T-helper 17 cell (primary cell): ENCODE measurements around the gene ST3GAL4. TPM values are rescaled to one million over a fixed set of nuclear protein-coding genes. Genes with fewer than 3 reads are reported as not detected.
A peak's percentile ranks its signal among the peaks of the same experiment; 100 is the strongest.

Experiments
- ATAC-seq: fragments of 150-1000 bp; cut with Tn5 transposase; 2 replicates; pipeline ENCODE4 v1.10.0; 2021; ENCODE audit warnings: mild to moderate bottlenecking, moderate library complexity
- DNase-seq, 3 donors: peaks; one replicate each; pipeline versions ENCODE4 v3.0.0 to v3.0.0-alpha.2; 2020 to 2021
- H3K9me3 ChIP-seq: one replicate; pipeline ENCODE4 v1.7.0; 2013; ENCODE audit warnings: low read length, mild to moderate bottlenecking; ENCODE audit not compliant: control insufficient read depth, poor library complexity, severe bottlenecking
- H3K27ac Mint-ChIP-seq: one replicate; pipeline ENCODE4 v1.8.0; 2022; ENCODE audit warnings: mild to moderate bottlenecking, moderate library complexity, mixed read lengths
- H3K27me3 Mint-ChIP-seq: one replicate; pipeline ENCODE4 v1.8.0; 2022; ENCODE audit warnings: mixed read lengths
- H3K36me3 Mint-ChIP-seq: one replicate; pipeline ENCODE4 v1.8.0; 2022; ENCODE audit warnings: low read depth, mixed read lengths
- H3K4me1 Mint-ChIP-seq: one replicate; pipeline ENCODE4 v1.8.0; 2022; ENCODE audit warnings: mild to moderate bottlenecking, mixed read lengths
- H3K4me3 Mint-ChIP-seq: one replicate; pipeline ENCODE4 v1.8.0; 2022; ENCODE audit warnings: mild to moderate bottlenecking, moderate library complexity, mixed read lengths
- total RNA-seq, 4 donors: library from RNA in 2 of 4; stranded (reverse) in 2 of 4; gene quantifications; one replicate each; pipeline ENCODE4 v1.2.3 and lab custom pipeline; 2022 to 2026

ST3GAL4 gene
- total RNA-seq, 2 donors from 2014 or later, result 3.0 to 4.8 TPM

DNA sequence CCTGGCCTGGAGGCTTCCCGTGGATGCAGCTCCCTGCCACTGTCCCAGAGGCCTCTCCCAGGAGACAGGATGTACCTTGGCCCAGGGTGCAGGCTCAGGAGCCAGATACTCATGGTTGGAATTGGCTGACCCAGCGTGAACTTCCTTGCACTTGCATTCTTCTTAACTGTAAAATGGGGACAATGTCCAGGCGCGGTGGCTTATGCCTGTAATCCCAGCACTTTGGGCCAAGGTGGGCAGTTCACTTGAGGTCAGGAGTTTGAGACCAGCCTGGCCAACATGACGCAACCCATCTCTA is 20.1 kb upstream of the ST3GAL4 start:
- no peak for DNase-seq
- no peaks in the 10 kb centered on the region for H3K9me3 ChIP-seq
- H3K27me3 Mint-ChIP-seq, result no peaks in the 10 kb centered on the region
- no peak overlapping the region for H3K4me3 Mint-ChIP-seq
- no peak for ATAC-seq
- peaks cover 7% of the 10 kb centered on the region for H3K36me3 Mint-ChIP-seq
- peaks cover 12% of the 10 kb centered on the region for H3K4me1 Mint-ChIP-seq
- peak overlapping the region; percentile 32 for H3K27ac Mint-ChIP-seq

DNA sequence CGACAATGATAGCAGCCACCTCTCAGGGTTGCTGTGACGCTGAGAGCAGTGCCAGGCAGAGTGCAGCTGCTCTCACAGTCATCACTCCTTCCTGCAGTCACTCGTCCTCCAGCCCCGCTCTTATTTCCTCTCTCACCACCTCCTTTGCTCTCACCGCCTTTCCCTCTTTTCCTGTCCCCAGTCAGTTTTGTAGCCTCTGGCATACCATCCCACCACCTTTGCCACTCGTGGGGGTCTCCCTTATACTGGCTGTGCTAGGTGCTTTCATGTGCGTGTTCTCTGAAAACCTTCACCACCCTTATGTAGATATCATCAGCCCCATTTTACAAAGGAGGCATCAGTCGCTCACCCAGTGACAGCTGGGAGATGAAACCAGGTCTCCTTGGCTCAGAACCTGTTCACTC is 19.3 kb upstream of the ST3GAL4 start:
- H3K36me3 Mint-ChIP-seq, result peaks cover 7% of the 10 kb centered on the region
- H3K4me1 Mint-ChIP-seq, result peaks cover 12% of the 10 kb centered on the region
- no peak for DNase-seq
- ATAC-seq, result no peak
- peak overlapping the region; percentile 88 for H3K27ac Mint-ChIP-seq
- no peaks in the 10 kb centered on the region for H3K9me3 ChIP-seq
- no peak overlapping the region for H3K4me3 Mint-ChIP-seq
- H3K27me3 Mint-ChIP-seq, result no peaks in the 10 kb centered on the region

DNA sequence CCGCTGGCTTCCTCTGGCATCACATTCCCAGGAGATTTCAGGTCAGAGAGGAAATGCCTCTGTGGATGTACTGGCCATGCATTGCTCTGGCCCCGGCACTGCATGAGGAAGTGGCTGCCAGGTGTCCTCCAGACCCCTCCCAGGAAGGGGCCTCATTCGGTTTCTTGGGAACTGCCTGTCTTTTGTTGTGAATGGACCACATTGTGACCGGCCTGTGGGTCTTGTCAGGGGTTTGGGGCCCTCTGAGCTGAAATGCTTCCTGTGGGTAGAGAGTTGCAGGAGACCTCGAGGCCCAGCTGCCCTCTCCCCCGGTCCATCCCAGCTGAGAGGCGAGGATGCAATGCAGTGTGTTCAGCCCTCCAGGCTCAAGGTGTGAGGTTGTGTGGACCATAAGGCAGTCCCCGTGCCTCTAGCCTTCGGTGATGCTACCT is 18.8 kb upstream of the ST3GAL4 start:
- ATAC-seq (no peak), DNase-seq (no peak)
- H3K4me1 Mint-ChIP-seq, result peaks cover 12% of the 10 kb centered on the region
- peak overlapping the region; percentile 88 for H3K27ac Mint-ChIP-seq
- H3K36me3 Mint-ChIP-seq, result peaks cover 7% of the 10 kb centered on the region
- H3K27me3 Mint-ChIP-seq, result no peaks in the 10 kb centered on the region
- no peak overlapping the region for H3K4me3 Mint-ChIP-seq
- H3K9me3 ChIP-seq, result no peaks in the 10 kb centered on the region

DNA sequence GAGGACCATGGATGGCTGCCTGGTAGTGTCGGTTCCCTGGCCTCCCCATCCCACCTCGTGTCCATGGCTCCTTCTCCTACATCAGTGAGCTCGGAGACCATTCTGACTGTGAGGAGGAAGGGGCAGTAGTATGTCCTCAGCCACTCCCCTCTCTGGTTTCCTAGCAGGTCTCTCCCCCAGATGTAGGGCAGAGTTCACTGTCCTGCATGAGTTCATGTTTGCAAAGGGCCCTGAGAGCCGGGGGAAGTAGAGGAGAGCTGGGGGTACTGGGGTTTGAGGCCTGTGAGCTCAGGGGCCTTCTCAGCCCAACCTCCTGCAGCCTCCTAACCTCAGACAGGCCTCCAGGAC is 18.4 kb upstream of the ST3GAL4 start:
- no peaks in the 10 kb centered on the region for H3K27me3 Mint-ChIP-seq
- peaks cover 12% of the 10 kb centered on the region for H3K4me1 Mint-ChIP-seq
- no peak overlapping the region for H3K27ac Mint-ChIP-seq
- no peak overlapping the region for H3K4me3 Mint-ChIP-seq
- ATAC-seq (no peak), DNase-seq (no peak)
- H3K36me3 Mint-ChIP-seq, result peaks cover 7% of the 10 kb centered on the region
- no peaks in the 10 kb centered on the region for H3K9me3 ChIP-seq

DNA sequence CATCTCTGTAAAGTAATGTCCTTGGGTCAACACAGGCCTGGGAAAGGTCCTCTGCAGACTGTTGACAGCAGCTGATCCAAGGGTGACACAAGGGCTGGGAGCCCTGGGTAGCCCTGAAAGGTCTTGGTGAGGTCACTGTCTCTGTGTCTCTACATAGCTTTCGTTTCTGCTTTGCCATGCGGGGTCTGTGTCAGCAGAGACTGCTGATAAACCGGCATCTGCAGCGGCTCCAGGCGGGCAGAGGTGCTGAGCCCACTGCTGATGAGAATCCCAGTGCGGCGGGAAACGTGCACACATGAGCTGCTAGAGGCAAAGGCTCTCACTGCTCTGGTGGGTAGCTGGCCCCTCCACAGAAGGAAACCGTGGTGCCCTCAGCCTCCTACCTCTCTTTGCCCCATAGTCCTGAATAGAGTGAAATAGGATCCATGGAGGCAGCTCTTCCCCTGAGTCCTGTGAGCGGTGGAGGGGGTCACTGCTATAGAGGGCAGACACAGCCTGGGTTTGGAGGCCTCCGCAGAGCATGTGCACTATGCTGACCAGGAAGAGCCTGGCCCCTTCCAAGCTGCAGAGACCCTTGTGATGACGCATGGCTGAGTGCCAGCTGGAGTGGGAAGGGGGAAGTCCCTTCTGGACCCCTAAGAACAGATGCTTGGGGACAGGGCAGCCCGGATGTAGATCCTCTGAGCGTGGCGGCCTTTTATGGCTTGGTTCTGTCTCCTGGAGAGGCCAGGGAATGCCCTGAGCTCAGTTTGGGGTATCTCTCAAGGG is 17.8 kb upstream of the ST3GAL4 start:
- peaks cover 9% of the 10 kb centered on the region for H3K36me3 Mint-ChIP-seq
- peak overlapping the region; percentile 8 for H3K27ac Mint-ChIP-seq
- peaks cover 14% of the 10 kb centered on the region for H3K4me1 Mint-ChIP-seq
- H3K9me3 ChIP-seq, result no peaks in the 10 kb centered on the region
- ATAC-seq (no peak), DNase-seq (no peak)
- H3K27me3 Mint-ChIP-seq, result no peaks in the 10 kb centered on the region
- H3K4me3 Mint-ChIP-seq, result no peak overlapping the region

DNA sequence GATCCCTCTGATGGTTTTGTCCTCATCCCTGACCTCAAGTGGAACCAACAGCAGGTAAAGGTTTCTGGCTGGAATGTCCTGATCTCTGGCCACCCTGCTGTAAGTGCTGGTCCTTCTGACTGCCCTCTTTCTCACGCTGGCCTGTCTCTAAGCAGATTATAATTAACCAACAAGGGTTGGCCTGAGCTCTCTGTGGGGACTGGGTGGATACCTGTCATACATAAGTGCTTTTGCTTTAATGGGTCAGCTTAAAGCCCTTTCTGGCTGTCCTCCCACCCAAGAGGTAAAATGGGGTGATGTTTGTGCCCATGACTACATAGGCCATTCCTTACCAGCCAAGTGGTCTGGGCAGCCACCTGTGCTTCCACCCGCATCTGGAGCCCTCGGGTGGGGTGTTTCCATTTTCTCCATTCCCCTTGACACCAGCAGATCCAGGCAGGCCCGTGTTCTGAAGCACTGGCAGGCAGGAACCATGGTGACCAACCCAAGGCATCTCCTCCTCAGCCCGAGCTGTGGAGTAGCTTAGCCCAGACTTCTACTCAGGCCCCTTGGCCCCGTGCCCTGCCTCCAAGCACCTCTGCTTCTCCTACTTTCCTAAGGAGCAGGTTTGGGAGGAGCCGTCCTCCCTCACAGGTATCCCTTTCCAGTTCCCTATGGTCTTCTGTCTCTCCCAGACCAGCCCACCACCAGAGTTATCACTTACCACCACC is 17.0 kb upstream of the ST3GAL4 start:
- H3K27ac Mint-ChIP-seq, result peak overlapping the region; percentile 49
- H3K27me3 Mint-ChIP-seq, result no peaks in the 10 kb centered on the region
- no peak overlapping the region for H3K4me3 Mint-ChIP-seq
- peaks cover 11% of the 10 kb centered on the region for H3K4me1 Mint-ChIP-seq
- no peak for ATAC-seq
- DNase-seq, result no peak
- no peaks in the 10 kb centered on the region for H3K9me3 ChIP-seq
- peaks cover 9% of the 10 kb centered on the region for H3K36me3 Mint-ChIP-seq

DNA sequence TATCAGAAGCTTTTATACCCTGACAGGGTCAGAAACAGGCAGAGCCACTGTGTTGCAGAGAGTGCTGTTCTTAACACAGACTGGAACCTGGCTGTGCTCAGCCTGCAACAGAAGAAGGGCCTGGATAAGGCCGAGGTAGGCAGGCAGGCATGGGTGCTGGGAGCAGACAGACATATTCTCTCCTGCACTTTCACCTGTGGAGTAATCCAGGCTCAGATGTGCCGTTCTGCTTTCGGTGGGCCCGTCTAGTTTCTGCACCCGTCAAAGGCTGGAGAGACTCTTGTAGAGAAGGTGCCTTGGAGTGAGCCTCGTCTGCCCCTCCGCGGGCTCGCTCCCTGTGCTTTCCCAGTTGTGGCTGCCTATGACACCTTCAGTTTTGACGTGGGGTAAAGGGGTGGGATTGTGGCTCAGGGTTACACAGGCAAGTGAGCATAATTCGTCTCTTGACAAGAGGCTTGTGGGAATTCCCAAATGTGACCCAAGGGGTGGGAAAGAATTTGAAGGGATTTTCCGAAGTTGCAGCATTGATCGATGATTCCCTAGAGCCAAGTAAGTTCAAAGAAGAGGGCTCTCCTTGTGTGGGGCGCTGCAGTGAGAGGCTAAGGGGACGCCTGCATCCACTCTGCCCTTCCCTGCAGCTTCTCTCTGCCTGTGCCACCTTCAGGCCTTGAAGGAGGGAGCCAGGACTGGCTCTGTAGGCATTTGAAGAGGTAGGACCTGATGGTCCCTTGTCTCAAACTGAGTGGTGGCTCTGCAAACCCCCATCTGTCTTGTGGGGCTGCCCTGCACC is 16.2 kb upstream of the ST3GAL4 start:
- no peak overlapping the region for H3K4me3 Mint-ChIP-seq
- peak overlapping the region; percentile 49 for H3K27ac Mint-ChIP-seq
- no peak for DNase-seq
- no peak for ATAC-seq
- H3K27me3 Mint-ChIP-seq, result no peaks in the 10 kb centered on the region
- H3K36me3 Mint-ChIP-seq, result peaks cover 6% of the 10 kb centered on the region
- H3K9me3 ChIP-seq, result no peaks in the 10 kb centered on the region
- peaks cover 11% of the 10 kb centered on the region for H3K4me1 Mint-ChIP-seq

DNA sequence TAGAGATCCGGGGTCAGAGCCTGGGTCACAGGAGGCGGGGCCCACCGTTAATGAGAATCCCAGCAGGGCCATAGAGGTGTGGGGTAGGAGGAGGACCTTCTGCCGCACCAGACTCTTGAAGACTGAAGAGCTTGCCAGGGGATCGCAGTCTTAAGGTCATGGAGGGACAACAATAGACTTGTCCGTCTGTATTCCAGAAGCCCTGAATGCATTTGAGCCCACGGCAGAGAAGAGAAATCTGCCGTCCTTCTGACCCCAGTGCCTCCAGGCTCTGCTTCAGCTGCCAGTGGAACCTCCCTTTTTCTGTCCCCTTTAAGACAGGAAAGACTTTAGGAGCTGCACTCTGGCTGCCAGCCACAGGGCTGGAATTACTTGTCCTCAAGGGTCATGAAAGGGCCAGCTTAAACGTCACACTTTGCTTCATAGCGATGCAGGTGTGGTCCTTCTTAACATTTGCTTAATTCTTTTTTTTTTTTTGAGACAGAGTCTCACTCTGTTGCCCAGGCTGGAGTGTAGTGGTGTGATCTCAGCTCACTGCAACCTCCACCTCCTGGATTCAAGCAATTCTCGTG is 15.5 kb upstream of the ST3GAL4 start:
- no peak overlapping the region for H3K4me3 Mint-ChIP-seq
- DNase-seq (no peak), ATAC-seq (no peak)
- H3K27me3 Mint-ChIP-seq, result no peaks in the 10 kb centered on the region
- H3K4me1 Mint-ChIP-seq, result peaks cover 10% of the 10 kb centered on the region
- H3K27ac Mint-ChIP-seq, result no peak overlapping the region
- H3K9me3 ChIP-seq, result no peaks in the 10 kb centered on the region
- peaks cover 5% of the 10 kb centered on the region for H3K36me3 Mint-ChIP-seq

DNA sequence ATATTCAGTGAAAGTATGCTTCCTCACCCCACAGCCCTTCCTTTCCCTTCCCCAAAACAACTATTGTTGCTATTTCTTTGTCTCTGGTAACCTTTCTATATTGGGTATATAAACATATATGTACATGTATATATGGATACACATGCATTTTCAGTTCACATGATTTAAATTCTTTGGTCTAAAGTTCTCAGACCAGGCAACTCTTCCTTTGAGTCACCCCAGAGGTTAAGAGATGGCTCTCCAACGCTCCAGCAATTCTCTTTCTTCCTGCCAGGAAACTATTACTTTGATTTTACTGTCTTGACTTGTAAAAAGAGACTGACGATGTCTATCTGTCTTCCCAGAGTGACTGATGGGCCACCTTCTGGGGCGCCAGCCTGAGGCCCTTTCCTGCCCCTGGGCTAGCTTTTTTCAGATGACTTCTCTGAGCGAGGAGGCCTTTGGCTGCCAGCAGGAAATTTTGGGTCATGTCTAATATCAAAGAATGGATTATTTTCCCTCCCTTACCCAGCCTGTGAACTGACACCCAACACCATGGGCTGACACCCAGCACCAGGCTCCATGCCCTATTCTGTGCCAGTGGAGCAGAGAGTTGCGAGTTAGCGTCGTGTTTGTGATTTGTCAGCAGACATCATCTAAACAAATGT is 14.4 kb upstream of the ST3GAL4 start:
- Mint-ChIP-seq H3K27ac (peak overlapping the region; percentile 4), H3K4me1 (peaks cover 9% of the 10 kb centered on the region), H3K27me3 (no peaks in the 10 kb centered on the region), H3K4me3 (no peak overlapping the region), H3K36me3 (peaks cover 4% of the 10 kb centered on the region)
- no peaks in the 10 kb centered on the region for H3K9me3 ChIP-seq
- no peak for ATAC-seq
- DNase-seq, result no peak

DNA sequence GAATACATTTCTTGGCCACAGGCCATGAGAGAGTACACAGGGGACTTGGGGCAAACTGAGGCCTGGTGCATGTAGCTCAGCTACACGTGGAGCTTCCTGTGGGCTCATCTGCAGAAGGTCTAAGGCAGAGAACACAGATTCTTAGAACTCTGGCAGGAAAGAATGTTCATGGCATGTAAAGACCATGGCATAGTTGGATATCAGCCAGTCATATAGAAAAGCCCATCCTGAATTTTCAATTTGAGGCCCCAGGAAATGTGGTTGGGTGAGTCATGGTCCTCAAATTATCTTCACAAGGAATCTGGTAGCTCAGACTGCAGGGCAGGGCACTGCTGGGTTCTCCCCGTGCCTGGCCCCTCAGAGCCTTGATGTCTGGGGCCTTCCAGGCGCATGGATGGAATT is 13.7 kb upstream of the ST3GAL4 start:
- no peaks in the 10 kb centered on the region for H3K9me3 ChIP-seq
- Mint-ChIP-seq H3K4me3 (no peak overlapping the region), H3K4me1 (peaks cover 6% of the 10 kb centered on the region), H3K27ac (peak overlapping the region; percentile 4), H3K36me3 (peaks cover 4% of the 10 kb centered on the region), H3K27me3 (no peaks in the 10 kb centered on the region)
- no peak for DNase-seq
- no peak for ATAC-seq

DNA sequence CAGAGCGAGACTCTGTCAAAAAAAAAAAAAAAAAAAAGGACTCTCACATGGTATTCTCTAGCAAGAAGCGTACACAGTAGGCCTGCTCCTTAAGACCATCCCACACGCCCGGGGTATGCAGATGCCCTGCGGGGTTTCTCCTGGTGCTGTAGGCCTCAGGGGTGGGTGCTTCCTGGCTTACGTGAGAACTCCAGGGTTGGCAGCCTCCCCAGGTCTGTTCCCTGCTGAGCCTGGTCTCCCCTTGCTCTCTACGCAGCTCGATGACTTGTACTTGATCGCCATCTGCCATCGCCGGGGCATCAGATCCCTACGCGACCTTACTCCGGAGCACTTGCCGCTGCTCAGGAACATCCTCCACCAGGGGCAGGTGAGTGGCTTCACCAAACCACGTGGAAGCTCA is 12.4 kb upstream of the ST3GAL4 start:
- Mint-ChIP-seq H3K27me3 (no peaks in the 10 kb centered on the region), H3K4me1 (peaks cover 6% of the 10 kb centered on the region), H3K27ac (no peak overlapping the region), H3K36me3 (peaks cover 4% of the 10 kb centered on the region), H3K4me3 (no peak overlapping the region)
- no peaks in the 10 kb centered on the region for H3K9me3 ChIP-seq
- no peak for DNase-seq
- ATAC-seq, result no peak

DNA sequence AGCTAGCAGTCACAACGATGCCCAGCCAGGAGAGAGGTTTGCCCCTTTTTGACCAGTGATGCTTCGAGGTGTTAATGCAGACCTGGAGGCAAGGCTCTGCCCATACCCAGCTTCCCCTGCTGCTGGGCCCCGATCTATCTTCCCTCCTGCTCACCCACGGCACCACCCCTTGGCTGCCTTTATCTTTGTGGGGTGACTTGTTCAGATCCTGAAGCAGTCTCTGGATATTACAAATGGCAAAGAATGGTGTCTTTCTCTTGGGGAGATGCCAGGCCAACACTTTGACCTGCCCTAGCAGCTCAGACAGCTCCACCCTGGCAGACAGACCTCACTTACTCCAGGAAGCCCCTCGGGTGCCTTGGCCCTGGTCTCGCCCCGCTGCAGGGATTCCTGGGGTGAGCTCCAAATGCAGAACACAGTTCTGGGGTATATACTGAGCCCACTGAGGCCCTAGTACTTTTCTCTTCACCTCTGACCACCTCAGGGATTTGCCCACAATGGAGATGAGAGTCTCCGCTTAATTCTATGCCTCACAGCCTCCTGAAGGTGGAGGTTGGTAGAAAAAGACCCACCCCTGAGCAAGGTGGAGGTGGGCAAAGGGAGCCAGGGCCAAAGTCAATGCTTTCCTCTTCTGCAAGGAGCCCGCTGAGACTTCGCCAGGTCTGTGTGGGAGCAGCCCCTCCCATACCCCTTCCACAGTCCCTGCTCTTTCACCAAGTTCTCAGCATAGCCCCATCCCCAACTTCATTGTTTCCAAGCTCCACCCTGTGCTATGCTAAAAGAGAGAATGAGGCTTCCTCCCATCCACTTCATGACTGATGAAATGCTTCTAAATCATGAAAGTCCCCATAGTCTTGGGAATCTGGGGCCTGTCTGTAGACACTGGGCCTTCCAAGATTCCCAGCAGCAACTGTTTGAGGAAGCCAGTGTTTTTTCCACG is 11.1 kb upstream of the ST3GAL4 start:
- no peak for DNase-seq
- peak overlapping the region; percentile 27 for H3K27ac Mint-ChIP-seq
- H3K9me3 ChIP-seq, result no peaks in the 10 kb centered on the region
- no peak overlapping the region for H3K4me3 Mint-ChIP-seq
- peaks cover 6% of the 10 kb centered on the region for H3K36me3 Mint-ChIP-seq
- no peak for ATAC-seq
- H3K27me3 Mint-ChIP-seq, result no peaks in the 10 kb centered on the region
- H3K4me1 Mint-ChIP-seq, result peaks cover 9% of the 10 kb centered on the region
